Liver (tissue), 9 donors: ENCODE data around the gene AKT3. TPM values are rescaled to one million over a fixed set of nuclear protein-coding genes. Genes with fewer than 3 reads are reported as not detected.

Experiments
- DNase-seq: peaks from one replicate; pipeline ENCODE4 v3.0.0-alpha.2; 2017; ENCODE audit warnings: low spot score
- H3K27ac ChIP-seq, 2 donors: one replicate each; pipeline ENCODE4 v1.7.0; 2013; ENCODE audit warnings: inconsistent platforms in 2 of 2, low read length in 2 of 2, control low read depth in 1 of 2, low read depth in 1 of 2, mild to moderate bottlenecking in 1 of 2
- H3K27me3 ChIP-seq, 4 donors: one replicate each; pipeline versions ENCODE4 v1.6.1 to v1.7.0; 2013; ENCODE audit warnings: low read length in 3 of 4, inconsistent platforms in 1 of 4, mild to moderate bottlenecking in 1 of 4, moderate library complexity in 1 of 4; ENCODE audit not compliant: control insufficient read depth in 4 of 4, insufficient read depth in 4 of 4
- H3K36me3 ChIP-seq, 4 donors: one replicate each; pipeline versions ENCODE4 v1.6.1 to v1.7.0; 2013; ENCODE audit warnings: low read length in 3 of 4, mild to moderate bottlenecking in 3 of 4, low read depth in 1 of 4, moderate library complexity in 1 of 4; ENCODE audit not compliant: control insufficient read depth in 4 of 4, insufficient read depth in 3 of 4
- H3K4me1 ChIP-seq, 4 donors: one replicate each; pipeline versions ENCODE4 v1.6.1 to v1.7.0; 2013; ENCODE audit warnings: low read length in 3 of 4, mild to moderate bottlenecking in 3 of 4, moderate library complexity in 1 of 4; ENCODE audit not compliant: control insufficient read depth in 4 of 4, insufficient read depth in 4 of 4
- H3K4me3 ChIP-seq, 3 donors: one replicate each; pipeline versions ENCODE4 v1.6.1 to v1.7.0; 2013; ENCODE audit warnings: low read length in 3 of 3, control low read depth in 1 of 3, low read depth in 1 of 3, mild to moderate bottlenecking in 1 of 3
- H3K9ac ChIP-seq, 2 donors: one replicate each; pipeline ENCODE4 v1.7.0; 2013; ENCODE audit warnings: low read length in 2 of 2, mild to moderate bottlenecking in 2 of 2, moderate library complexity in 2 of 2, control low read depth in 1 of 2, low read depth in 1 of 2
- H3K9me3 ChIP-seq, 4 donors: one replicate each; pipeline versions ENCODE4 v1.6.1 to v1.7.0; 2013; ENCODE audit warnings: low read length in 3 of 4; ENCODE audit not compliant: control insufficient read depth in 4 of 4
- ATF3 ChIP-seq: IDR thresholded peaks from 2 replicates; pipeline ENCODE4 v1.6.1; 2016; ENCODE audit warnings: antibody characterized with exemption
- EGR1 ChIP-seq, 2 donors: IDR thresholded peaks; 2 replicates each; pipeline ENCODE4 v1.6.1; 2016 to 2018; ENCODE audit warnings: antibody characterized with exemption in 2 of 2, low read depth in 2 of 2
- FOXA1 ChIP-seq: IDR thresholded peaks from 2 replicates; pipeline ENCODE4 v1.6.1; 2016; ENCODE audit warnings: antibody characterized with exemption
- FOXA2 ChIP-seq: IDR thresholded peaks from 2 replicates; pipeline ENCODE4 v1.6.1; 2016; ENCODE audit warnings: antibody characterized with exemption
- GABPA ChIP-seq, 2 donors: IDR thresholded peaks in 1 of 2; conservative IDR thresholded peaks in 1 of 2; 2 replicates each; pipeline ENCODE4 v1.6.1; 2016; ENCODE audit warnings: antibody characterized with exemption in 2 of 2, mild to moderate bottlenecking in 1 of 2, moderate library complexity in 1 of 2
- HNF4A ChIP-seq, 2 donors: conservative IDR thresholded peaks; 2 replicates each; pipeline ENCODE4 v1.6.1; 2016; ENCODE audit warnings: antibody characterized with exemption in 2 of 2, mild to moderate bottlenecking in 2 of 2
- JUND ChIP-seq, 2 donors: IDR thresholded peaks; 2 replicates each; pipeline ENCODE4 v1.6.1; 2016; ENCODE audit warnings: antibody characterized with exemption in 2 of 2
- NR2F2 ChIP-seq: IDR thresholded peaks from 2 replicates; pipeline ENCODE4 v1.6.1; 2016; ENCODE audit warnings: antibody characterized with exemption
- RXRA ChIP-seq, 2 donors: IDR thresholded peaks; 2 replicates each; pipeline ENCODE4 v1.6.1; 2017 to 2018; ENCODE audit warnings: antibody characterized with exemption in 2 of 2, mild to moderate bottlenecking in 1 of 2
- TAF1 ChIP-seq: conservative IDR thresholded peaks from 2 replicates; pipeline ENCODE4 v1.6.1; 2016; ENCODE audit warnings: antibody characterized with exemption, mild to moderate bottlenecking
- YY1 ChIP-seq: IDR thresholded peaks from 2 replicates; pipeline ENCODE4 v1.6.1; 2016; ENCODE audit warnings: antibody characterized with exemption, mild to moderate bottlenecking
- ZBTB33 ChIP-seq: IDR thresholded peaks from 2 replicates; pipeline ENCODE4 v1.6.1; 2016; ENCODE audit warnings: antibody characterized with exemption
- WGBS: extraction: QIAGEN DNeasy Blood & Tissue Kit; methylation state at CpG from one replicate; pipeline ENCODE4 v1.1.7; 2013; 5-methylcytosine and 5-hydroxymethylcytosine counted together
- polyA plus RNA-seq, 2 donors: library from polyadenylated mRNA; stranded (reverse) in 1 of 2; unstranded in 1 of 2; fragments of 200-250 nt in 1 of 2; fragments of >200 nt in 1 of 2; fragmentation: Nextera tagmentation in 1 of 2; extraction: Ambion mirVana in 1 of 2; gene quantifications; one replicate each; pipeline versions ENCODE4 v1.2.1 to v1.2.3, GENCODE V29; 2013 to 2015
- total RNA-seq, 2 donors: library from RNA; depleted of rRNA; stranded (reverse); fragments of >200 nt; gene quantifications; one replicate each; pipeline ENCODE4 v1.2.3, GENCODE V29; 2014
- TF ChIP-seq, protein P1 (sequence below): fragments of 150-350 bp; IDR thresholded peaks from 2 replicates; pipeline ENCODE4 v1.5.1; 2017; ENCODE audit warnings: improper control_type of control experiment, low read depth, low read length; ENCODE audit not compliant: missing input control
- TF ChIP-seq, protein P2 (sequence below): IDR thresholded peaks from 2 replicates; pipeline ENCODE4 v1.6.1; 2016; ENCODE audit warnings: antibody characterized with exemption
- TF ChIP-seq, protein P3 (sequence below): IDR thresholded peaks from 2 replicates; pipeline ENCODE4 v1.6.1; 2016; ENCODE audit warnings: antibody characterized with exemption, mild to moderate bottlenecking
- donor health status: healthy.
- donor health status: healthy.
- donor health status: healthy.
- donor health status: healthy.
- donor health status: healthy.

The AKT3 gene
- total and polyA plus RNA-seq, 4 donors, result 1.7 to 7.6 (median 2.8) TPM

DNA sequence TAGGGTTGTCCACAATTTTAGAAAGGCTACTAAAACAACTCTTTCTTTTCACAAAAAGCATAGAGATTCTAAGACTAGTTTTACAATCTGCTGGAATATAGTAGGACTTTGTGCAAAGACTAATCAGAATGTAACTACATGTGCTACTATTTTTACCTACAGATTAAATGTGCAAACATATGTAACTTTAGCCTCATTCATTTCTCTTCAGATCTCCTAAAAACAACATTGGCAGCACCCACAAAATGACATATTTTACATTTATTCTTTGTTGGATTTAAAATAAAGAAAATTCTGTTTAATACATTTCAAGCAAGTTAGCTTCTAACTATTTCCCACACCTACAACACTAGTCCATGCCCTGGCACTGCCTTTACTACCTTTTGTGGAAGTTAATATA lies 292.2 kb downstream of the AKT3 start:
- TF ChIP-seq FOXA2, result no peak
- no peak for TF ChIP-seq HNF4A (conservative IDR thresholded peaks at IDR 0.05)
- no peak for TF ChIP-seq ZBTB33
- no peak for TF ChIP-seq ATF3
- TF ChIP-seq RXRA (IDR thresholded peaks at IDR 0.05), result no peak
- TF ChIP-seq, protein P1, sequence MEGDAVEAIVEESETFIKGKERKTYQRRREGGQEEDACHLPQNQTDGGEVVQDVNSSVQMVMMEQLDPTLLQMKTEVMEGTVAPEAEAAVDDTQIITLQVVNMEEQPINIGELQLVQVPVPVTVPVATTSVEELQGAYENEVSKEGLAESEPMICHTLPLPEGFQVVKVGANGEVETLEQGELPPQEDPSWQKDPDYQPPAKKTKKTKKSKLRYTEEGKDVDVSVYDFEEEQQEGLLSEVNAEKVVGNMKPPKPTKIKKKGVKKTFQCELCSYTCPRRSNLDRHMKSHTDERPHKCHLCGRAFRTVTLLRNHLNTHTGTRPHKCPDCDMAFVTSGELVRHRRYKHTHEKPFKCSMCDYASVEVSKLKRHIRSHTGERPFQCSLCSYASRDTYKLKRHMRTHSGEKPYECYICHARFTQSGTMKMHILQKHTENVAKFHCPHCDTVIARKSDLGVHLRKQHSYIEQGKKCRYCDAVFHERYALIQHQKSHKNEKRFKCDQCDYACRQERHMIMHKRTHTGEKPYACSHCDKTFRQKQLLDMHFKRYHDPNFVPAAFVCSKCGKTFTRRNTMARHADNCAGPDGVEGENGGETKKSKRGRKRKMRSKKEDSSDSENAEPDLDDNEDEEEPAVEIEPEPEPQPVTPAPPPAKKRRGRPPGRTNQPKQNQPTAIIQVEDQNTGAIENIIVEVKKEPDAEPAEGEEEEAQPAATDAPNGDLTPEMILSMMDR, result no peak
- no peak for TF ChIP-seq YY1
- TF ChIP-seq FOXA1, result no peak
- no peaks in the 10 kb centered on the region for H3K27me3 ChIP-seq
- no peak overlapping the region for H3K9ac ChIP-seq
- DNase-seq, result no peak
- H3K4me1 ChIP-seq, result no peaks in the 10 kb centered on the region
- no peaks in the 10 kb centered on the region for H3K9me3 ChIP-seq
- H3K4me3 ChIP-seq, result no peak overlapping the region
- H3K27ac ChIP-seq, result no peak overlapping the region
- H3K36me3 ChIP-seq, result no peaks in the 10 kb centered on the region

- Histone ChIP-seq H3K27ac (no peak overlapping the region), H3K4me1 (no peaks in the 10 kb centered on the region), H3K9ac (no peak overlapping the region), H3K36me3 (no peaks in the 10 kb centered on the region), H3K4me3 (no peak overlapping the region), H3K9me3 (no peaks in the 10 kb centered on the region), H3K27me3 (no peaks in the 10 kb centered on the region)
- 96% methylated on average over 4 of the region's 4 CpGs for whole genome bisulfite sequencing
- no peak for DNase-seq
- TF ChIP-seq JUND (IDR thresholded peaks at IDR 0.05), result no peak
- TF ChIP-seq, protein P2, sequence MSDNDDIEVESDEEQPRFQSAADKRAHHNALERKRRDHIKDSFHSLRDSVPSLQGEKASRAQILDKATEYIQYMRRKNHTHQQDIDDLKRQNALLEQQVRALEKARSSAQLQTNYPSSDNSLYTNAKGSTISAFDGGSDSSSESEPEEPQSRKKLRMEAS, result no peak
- no peak for TF ChIP-seq GABPA (IDR thresholded peaks at IDR 0.05 in 1 of 2, conservative IDR thresholded peaks at IDR 0.05 in 1 of 2)
- no peak for TF ChIP-seq TAF1
- TF ChIP-seq EGR1 (IDR thresholded peaks at IDR 0.05; ENCODE audit: low read depth in 2 of 2), result no peak
- no peak for TF ChIP-seq NR2F2
- TF ChIP-seq HNF4A (conservative IDR thresholded peaks at IDR 0.05), result no peak
- no peak for TF ChIP-seq YY1
- TF ChIP-seq, protein P3, sequence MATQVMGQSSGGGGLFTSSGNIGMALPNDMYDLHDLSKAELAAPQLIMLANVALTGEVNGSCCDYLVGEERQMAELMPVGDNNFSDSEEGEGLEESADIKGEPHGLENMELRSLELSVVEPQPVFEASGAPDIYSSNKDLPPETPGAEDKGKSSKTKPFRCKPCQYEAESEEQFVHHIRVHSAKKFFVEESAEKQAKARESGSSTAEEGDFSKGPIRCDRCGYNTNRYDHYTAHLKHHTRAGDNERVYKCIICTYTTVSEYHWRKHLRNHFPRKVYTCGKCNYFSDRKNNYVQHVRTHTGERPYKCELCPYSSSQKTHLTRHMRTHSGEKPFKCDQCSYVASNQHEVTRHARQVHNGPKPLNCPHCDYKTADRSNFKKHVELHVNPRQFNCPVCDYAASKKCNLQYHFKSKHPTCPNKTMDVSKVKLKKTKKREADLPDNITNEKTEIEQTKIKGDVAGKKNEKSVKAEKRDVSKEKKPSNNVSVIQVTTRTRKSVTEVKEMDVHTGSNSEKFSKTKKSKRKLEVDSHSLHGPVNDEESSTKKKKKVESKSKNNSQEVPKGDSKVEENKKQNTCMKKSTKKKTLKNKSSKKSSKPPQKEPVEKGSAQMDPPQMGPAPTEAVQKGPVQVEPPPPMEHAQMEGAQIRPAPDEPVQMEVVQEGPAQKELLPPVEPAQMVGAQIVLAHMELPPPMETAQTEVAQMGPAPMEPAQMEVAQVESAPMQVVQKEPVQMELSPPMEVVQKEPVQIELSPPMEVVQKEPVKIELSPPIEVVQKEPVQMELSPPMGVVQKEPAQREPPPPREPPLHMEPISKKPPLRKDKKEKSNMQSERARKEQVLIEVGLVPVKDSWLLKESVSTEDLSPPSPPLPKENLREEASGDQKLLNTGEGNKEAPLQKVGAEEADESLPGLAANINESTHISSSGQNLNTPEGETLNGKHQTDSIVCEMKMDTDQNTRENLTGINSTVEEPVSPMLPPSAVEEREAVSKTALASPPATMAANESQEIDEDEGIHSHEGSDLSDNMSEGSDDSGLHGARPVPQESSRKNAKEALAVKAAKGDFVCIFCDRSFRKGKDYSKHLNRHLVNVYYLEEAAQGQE, result no peak
- TF ChIP-seq RXRA (IDR thresholded peaks at IDR 0.05), result no peak
- TF ChIP-seq FOXA2, result no peak
Observed at GRCh38 chr1:243554686-243555085, 295.4 kb downstream of the AKT3 start.
